SU-DHL-6 (cell line): ENCODE data around the gene NUPR1.

ENCODE experiments used
- H2AFZ ChIP-seq: fragments of 200-600 bp; sonication (generic); 2 replicates; pipeline ENCODE4 v1.6.1; 2014; ENCODE audit warnings: low read depth, mild to moderate bottlenecking, moderate library complexity, mixed read lengths, antibody characterized with exemption, low read length; ENCODE audit not compliant: severe bottlenecking
- H3F3A ChIP-seq: fragments of 200-600 bp; shearing (Covaris generic); 2 replicates; pipeline ENCODE4 v1.6.0; 2016; ENCODE audit warnings: antibody characterized with exemption, mild to moderate bottlenecking; ENCODE audit not compliant: insufficient read depth
- H3K27ac ChIP-seq: fragments of 200-600 bp; sonication (generic); 2 replicates; pipeline ENCODE4 v1.5.1; 2016; ENCODE audit warnings: low read depth, mild to moderate bottlenecking, low read length, moderate library complexity, mixed read lengths
- H3K27me3 ChIP-seq: fragments of 200-600 bp; sonication (generic), shearing (Covaris generic); 2 replicates; pipeline ENCODE4 v1.6.0; 2014; ENCODE audit warnings: mild to moderate bottlenecking, low read length
- H3K36me3 ChIP-seq: fragments of 200-600 bp; sonication (generic); 2 replicates; pipeline ENCODE4 v1.6.1; 2014; ENCODE audit warnings: mild to moderate bottlenecking, low read length, mixed read lengths
- H3K4me2 ChIP-seq: fragments of 300-600, 200-600 bp; shearing (Covaris generic), sonication (generic); 2 replicates; pipeline ENCODE4 v1.6.0; 2014; ENCODE audit warnings: low read length, low read depth, mild to moderate bottlenecking; ENCODE audit not compliant: poor library complexity, severe bottlenecking
- H3K4me3 ChIP-seq: fragments of 200-600 bp; sonication (generic); 2 replicates; pipeline ENCODE4 v1.5.1; 2014; ENCODE audit warnings: antibody characterized with exemption, low read length, mild to moderate bottlenecking, mixed read lengths; ENCODE audit not compliant: insufficient read depth, poor library complexity, severe bottlenecking
- H3K79me2 ChIP-seq: fragments of 200-600 bp; sonication (generic); 2 replicates; pipeline ENCODE4 v1.6.1; 2014; ENCODE audit warnings: mild to moderate bottlenecking, low read length, moderate library complexity; ENCODE audit not compliant: insufficient read depth
- H3K9ac ChIP-seq: fragments of 200-600 bp; sonication (generic); 2 replicates; pipeline ENCODE4 v1.7.0; 2014; ENCODE audit warnings: mild to moderate bottlenecking, low read length
- H3K9me2 ChIP-seq: fragments of 200-600 bp; sonication (generic); replicated peaks from 2 replicates; pipeline ENCODE4 v1.6.1; 2014; ENCODE audit warnings: low read length; ENCODE audit not compliant: insufficient read depth
- H3K9me3 ChIP-seq: fragments of 200-600 bp; sonication (generic); 2 replicates; pipeline ENCODE4 v1.6.1; 2014; ENCODE audit warnings: low read length, mixed read lengths; ENCODE audit not compliant: insufficient read depth
- H4K20me1 ChIP-seq: fragments of 200-600 bp; sonication (generic); 2 replicates; pipeline ENCODE4 v1.6.1; 2014; ENCODE audit warnings: low read depth, mild to moderate bottlenecking, antibody characterized with exemption, low read length, moderate library complexity, mixed read lengths
- CTCF ChIP-seq: fragments of 200-600 bp; sonication (generic); IDR thresholded peaks from one replicate; pipeline ENCODE4 v1.5.1; 2017; ENCODE audit warnings: antibody characterized with exemption, mild to moderate bottlenecking, low read length, moderate library complexity; ENCODE audit not compliant: insufficient read depth, poor library complexity, severe bottlenecking
- EZH2phosphoT487 ChIP-seq: fragments of 200-600 bp; sonication (generic), shearing (Covaris generic); conservative IDR thresholded peaks from 2 replicates; pipeline ENCODE4 v1.6.1; 2018; ENCODE audit warnings: mild to moderate bottlenecking, antibody characterized with exemption, low read length, moderate library complexity, mixed read lengths

The NUPR1 gene

GRCh38 chr16:28563218-28563617, 24.4 kb upstream of the NUPR1 start:
- no peaks in the 10 kb centered on the region for H3F3A ChIP-seq
- no peak overlapping the region for H3K27ac ChIP-seq
- H4K20me1 ChIP-seq = 0 out of 2 replicates have a peak, but pooled peaks cover 3% of the 10 kb centered on the region
- H3K9me2 ChIP-seq = no peaks in the 10 kb centered on the region
- H3K4me3 ChIP-seq = no peak overlapping the region
- H3K79me2 ChIP-seq = peaks cover 58% of the 10 kb centered on the region
- no peaks in the 10 kb centered on the region for H3K27me3 ChIP-seq
- TF ChIP-seq EZH2phosphoT487 = no peak
- TF ChIP-seq CTCF = no peak
- H3K9me3 ChIP-seq = no peaks in the 10 kb centered on the region; the same call in 1 of the 2 replicates
- no peak overlapping the region for H3K9ac ChIP-seq
- H3K4me2 ChIP-seq = no peak overlapping the region
- no peak overlapping the region for H2AFZ ChIP-seq
- no peaks in the 10 kb centered on the region; the same call in 1 of the 2 replicates for H3K36me3 ChIP-seq

- TF ChIP-seq EZH2phosphoT487 = no peak
- no peak for TF ChIP-seq CTCF
- H3K27ac ChIP-seq = no peak overlapping the region
- H3K27me3 ChIP-seq = no peaks in the 10 kb centered on the region
- no peaks in the 10 kb centered on the region for H3F3A ChIP-seq
- H2AFZ ChIP-seq = no peak overlapping the region
- peaks cover 57% of the 10 kb centered on the region for H3K79me2 ChIP-seq
- H4K20me1 ChIP-seq = 0 out of 2 replicates have a peak, but pooled peaks cover 3% of the 10 kb centered on the region
- H3K9me3 ChIP-seq = no peaks in the 10 kb centered on the region; the same call in 1 of the 2 replicates
- no peak overlapping the region for H3K9ac ChIP-seq
- no peak overlapping the region for H3K4me3 ChIP-seq
- no peaks in the 10 kb centered on the region for H3K9me2 ChIP-seq
- H3K36me3 ChIP-seq = no peaks in the 10 kb centered on the region; the same call in 1 of the 2 replicates
- H3K4me2 ChIP-seq = no peak overlapping the region
These were observed 23.4 kb upstream of the NUPR1 start for GRCh38 chr16:28562199-28562598.

- Histone ChIP-seq H3F3A (no peaks in the 10 kb centered on the region), H3K9me3 (no peaks in the 10 kb centered on the region), H4K20me1 (0 out of 2 replicates have a peak, but pooled peaks cover 3% of the 10 kb centered on the region), H3K4me2 (no peak overlapping the region), H3K36me3 (no peaks in the 10 kb centered on the region; the same call in 1 of the 2 replicates), H3K4me3 (no peak overlapping the region), H3K9me2 (no peaks in the 10 kb centered on the region), H2AFZ (no peak overlapping the region), H3K9ac (no peak overlapping the region), H3K27ac (no peak overlapping the region), H3K27me3 (no peaks in the 10 kb centered on the region), H3K79me2 (peaks cover 57% of the 10 kb centered on the region)
- TF ChIP-seq CTCF (no peak), EZH2phosphoT487 (no peak)
These were observed 22.9 kb upstream of the NUPR1 start for GRCh38 chr16:28561557-28562187.
